Neural cell (in vitro differentiated cells): ENCODE results near the gene SPATA32. TPM values are rescaled to one million over a fixed set of nuclear protein-coding genes. Genes with fewer than 3 reads are reported as not detected.

Experiments
- H2AFZ ChIP-seq: fragments of 200-600, 300-800 bp; sonication (generic), shearing (Covaris generic); 2 replicates; pipeline ENCODE4 v1.6.0; 2014; ENCODE audit warnings: low read depth, mild to moderate bottlenecking, antibody characterized with exemption, low read length, moderate library complexity
- H3F3A ChIP-seq: fragments of 200-600 bp; shearing (Covaris generic); 2 replicates; pipeline ENCODE4 v1.6.1; 2016; ENCODE audit warnings: mild to moderate bottlenecking, moderate library complexity, mixed read lengths, antibody characterized with exemption, low read length; ENCODE audit not compliant: insufficient read depth, poor library complexity, severe bottlenecking
- H3K27ac ChIP-seq: fragments of 200-600, 300-800 bp; sonication (generic), shearing (Covaris generic); 2 replicates; pipeline ENCODE4 v1.5.1; 2014; ENCODE audit warnings: mild to moderate bottlenecking, low read length, moderate library complexity
- H3K27me3 ChIP-seq: fragments of 300-800, 200-600 bp; sonication (generic), shearing (Covaris generic); 2 replicates; pipeline ENCODE4 v1.6.0; 2014; ENCODE audit warnings: mild to moderate bottlenecking, low read depth, low read length, moderate library complexity; ENCODE audit not compliant: insufficient read depth
- H3K36me3 ChIP-seq: fragments of 300-800, 200-600 bp; sonication (generic), shearing (Covaris generic); 2 replicates; pipeline ENCODE4 v1.5.1; 2014; ENCODE audit warnings: mild to moderate bottlenecking, antibody characterized with exemption, low read length, moderate library complexity; ENCODE audit not compliant: insufficient read depth
- H3K4me2 ChIP-seq: fragments of 300-800, 200-600 bp; sonication (generic), shearing (Covaris generic); 2 replicates; pipeline ENCODE4 v1.6.0; 2014; ENCODE audit warnings: mild to moderate bottlenecking, low read length
- H3K4me3 ChIP-seq: fragments of 300-800, 200-600 bp; sonication (generic), shearing (Covaris generic); 2 replicates; pipeline ENCODE4 v1.5.1; 2014; ENCODE audit warnings: mild to moderate bottlenecking, low read length, moderate library complexity
- H3K79me2 ChIP-seq: fragments of 200-600 bp; shearing (Covaris generic); replicated peaks from 2 replicates; pipeline ENCODE4 v1.6.0; 2014; ENCODE audit warnings: mild to moderate bottlenecking, low read length, moderate library complexity; ENCODE audit not compliant: insufficient read depth
- H3K9ac ChIP-seq: fragments of 300-800, 200-600 bp; sonication (generic), shearing (Covaris generic); 2 replicates; pipeline ENCODE4 v1.6.1; 2016; ENCODE audit warnings: mild to moderate bottlenecking, low read length, mixed read lengths
- H3K9me2 ChIP-seq: fragments of 200-600 bp; shearing (Covaris generic); 2 replicates; pipeline ENCODE4 v1.6.1; 2016; ENCODE audit warnings: mild to moderate bottlenecking, low read length, mixed read lengths; ENCODE audit not compliant: insufficient read depth
- H3K9me3 ChIP-seq: fragments of 200-600, 300-800 bp; sonication (generic), shearing (Covaris generic); 2 replicates; pipeline ENCODE4 v1.6.1; 2016; ENCODE audit warnings: mild to moderate bottlenecking, mixed run types, low read length, moderate library complexity, mixed read lengths
- H4K20me1 ChIP-seq: fragments of 200-600 bp; shearing (Covaris generic); 2 replicates; pipeline ENCODE4 v1.6.1; 2016; ENCODE audit warnings: mild to moderate bottlenecking, mixed run types; ENCODE audit not compliant: insufficient read depth
- CTCF ChIP-seq: fragments of 450-650 bp; IDR thresholded peaks from 2 replicates; pipeline ENCODE4 v1.5.1; 2014; ENCODE audit warnings: antibody characterized with exemption, mild to moderate bottlenecking, moderate library complexity; ENCODE audit not compliant: poor library complexity, severe bottlenecking
- EP300 ChIP-seq: fragments of 450-650 bp; conservative IDR thresholded peaks from 2 replicates; pipeline ENCODE4 v1.6.1; 2014; ENCODE audit warnings: antibody characterized with exemption, mild to moderate bottlenecking, moderate library complexity; ENCODE audit not compliant: poor library complexity, severe bottlenecking
- EZH2 ChIP-seq: fragments of 200-600, 300-800 bp; shearing (Covaris generic), sonication (generic); IDR thresholded peaks from 2 replicates; pipeline ENCODE4 v1.6.1; 2014; ENCODE audit warnings: antibody characterized with exemption, low read length, borderline replicate concordance, mild to moderate bottlenecking; ENCODE audit not compliant: insufficient read depth, poor library complexity, severe bottlenecking
- MXI1 ChIP-seq: fragments of 450-650 bp; conservative IDR thresholded peaks from 2 replicates; pipeline ENCODE4 v1.6.1; 2014; ENCODE audit warnings: antibody characterized with exemption, mild to moderate bottlenecking; ENCODE audit not compliant: poor library complexity, severe bottlenecking
- POLR2AphosphoS5 ChIP-seq: IDR thresholded peaks from 2 replicates; pipeline ENCODE4 v1.6.1; 2012
- RAD21 ChIP-seq: fragments of 450-650 bp; conservative IDR thresholded peaks from 2 replicates; pipeline ENCODE4 v1.6.1; 2014; ENCODE audit warnings: antibody characterized with exemption, mild to moderate bottlenecking, moderate library complexity
- REST ChIP-seq: IDR thresholded peaks from 2 replicates; pipeline ENCODE4 v1.6.1; 2012; ENCODE audit warnings: borderline replicate concordance
- SMC3 ChIP-seq: fragments of 450-650 bp; conservative IDR thresholded peaks from 2 replicates; pipeline ENCODE4 v1.6.1; 2014; ENCODE audit warnings: antibody characterized with exemption, mild to moderate bottlenecking, moderate library complexity; ENCODE audit not compliant: poor library complexity
- polyA plus RNA-seq: library from polyadenylated mRNA; depleted of rRNA; stranded (reverse); fragments of >200 nt; gene quantifications from 2 replicates; pipeline ENCODE4 v1.2.3, GENCODE V29; 2014

The SPATA32 gene
- polyA plus RNA-seq, 1 donor from 2014 or later: not detected

GRCh38 chr17:45218895-45219661, 42.8 kb downstream of the SPATA32 start:
- Histone ChIP-seq H3K27ac (no peak overlapping the region), H3F3A (no peaks in the 10 kb centered on the region), H3K36me3 (no peaks in the 10 kb centered on the region), H3K27me3 (peaks cover 40% of the 10 kb centered on the region), H3K9ac (no peak overlapping the region), H3K79me2 (no peaks in the 10 kb centered on the region), H3K4me3 (no peak overlapping the region), H2AFZ (no peak overlapping the region), H3K9me2 (no peaks in the 10 kb centered on the region), H3K9me3 (no peaks in the 10 kb centered on the region), H4K20me1 (no peaks in the 10 kb centered on the region), H3K4me2 (no peak overlapping the region)
- TF ChIP-seq REST: no peak
- peak; percentile 97 for TF ChIP-seq RAD21
- peak; percentile 94 for TF ChIP-seq CTCF
- TF ChIP-seq EZH2: no peak
- TF ChIP-seq EP300: no peak
- no peak for TF ChIP-seq MXI1
- no peak for TF ChIP-seq POLR2AphosphoS5
- TF ChIP-seq SMC3: peak; percentile 94

Other genes with a start within 250 kb of the SPATA32 start
- 68.5 and 75.0 TPM in 2 replicates for gene DCAKD, start 210.5 kb downstream of the SPATA32 start, polyA plus RNA-seq
- 23.4 and 28.7 TPM in 2 replicates for gene NMT1, start 200.8 kb downstream of the SPATA32 start, polyA plus RNA-seq
- gene PLCD3, start 129.6 kb downstream of the SPATA32 start, polyA plus RNA-seq: 0.36 and 1.3 TPM in 2 replicates
- 3.1 and 8.4 TPM in 2 replicates for gene ACBD4, start 126.4 kb downstream of the SPATA32 start, polyA plus RNA-seq
- gene HEXIM1, start 113.6 kb downstream of the SPATA32 start, polyA plus RNA-seq: 9.0 and 10.2 TPM in 2 replicates
- gene HEXIM2, start 100.2 kb downstream of the SPATA32 start, polyA plus RNA-seq: 13.9 and 17.9 TPM in 2 replicates
- gene FMNL1, start 40.2 kb downstream of the SPATA32 start, polyA plus RNA-seq: 3.8 and 5.6 TPM in 2 replicates
- gene MAP3K14, start 54.9 kb upstream of the SPATA32 start, polyA plus RNA-seq: 6.6 and 6.7 TPM in 2 replicates
- 7.4 and 12.7 TPM in 2 replicates for gene ARHGAP27, start 170.8 kb upstream of the SPATA32 start, polyA plus RNA-seq
- gene PLEKHM1, start 228.6 kb upstream of the SPATA32 start, polyA plus RNA-seq: 3.1 and 5.5 TPM in 2 replicates